Stimulated activated CD8-positive, alpha-beta memory T cell treated with anti-CD3 and anti-CD28 coated beads, Interleukin-2, amount 100 ng/mL, for 48 hours (primary cell): ENCODE measurements around the gene S1PR2.
"Not testable (repeated sequence)": the region's sequence is repeated elsewhere in the genome, so short reads cannot be mapped to it uniquely, and the experiment has no call there.

Experiments used
- DNase-seq, 2 donors: peaks; one replicate each; pipeline ENCODE4 v3.0.0-alpha.2; 2020; ENCODE audit warnings: low read depth in 2 of 2

The S1PR2 gene

GRCh38 chr19:10191347-10191746 is 39.8 kb downstream of the S1PR2 start:
- DNase-seq: no peak

GRCh38 chr19:10190026-10190425 is 41.1 kb downstream of the S1PR2 start:
- no peak for DNase-seq

- DNase-seq: peak; percentile 18 to 33
Observed at GRCh38 chr19:10189616-10190015, 41.5 kb downstream of the S1PR2 start.

- DNase-seq: no peak
Observed at GRCh38 chr19:10187315-10187714, 43.8 kb downstream of the S1PR2 start.

- no peak for DNase-seq
Observed at GRCh38 chr19:10184636-10185035, 46.5 kb downstream of the S1PR2 start.

GRCh38 chr19:10183926-10184325 is 47.2 kb downstream of the S1PR2 start:
- no peak for DNase-seq

GRCh38 chr19:10182847-10183246 is 48.3 kb downstream of the S1PR2 start:
- DNase-seq: no peak

GRCh38 chr19:10182076-10182475 is 49.1 kb downstream of the S1PR2 start:
- DNase-seq: no peak

- DNase-seq: no peak
Observed at GRCh38 chr19:10180459-10180858, 50.7 kb downstream of the S1PR2 start.

GRCh38 chr19:10180024-10180423 is 51.1 kb downstream of the S1PR2 start:
- not testable (repeated sequence) for DNase-seq

GRCh38 chr19:10173527-10173926 is 57.6 kb downstream of the S1PR2 start:
- DNase-seq: no peak
